Measurements from ENCODE around the gene CYBA.

CYBA gene

GRCh38 chr16:88642881-88643643, 7.8 kb downstream of the CYBA start:
- no peak for DNase-seq

GRCh38 chr16:88640498-88641247, 10.2 kb downstream of the CYBA start:
- no peak for DNase-seq

- DNase-seq = no peak
Measured at GRCh38 chr16:88640039-88640495, 10.8 kb downstream of the CYBA start.

- DNase-seq = peak; percentile 16
Measured at GRCh38 chr16:88639231-88640038, 11.4 kb downstream of the CYBA start.

GRCh38 chr16:88638323-88639230, 12.3 kb downstream of the CYBA start, which contains the start of gene IL17C:
Gene IL17C (plus strand): TSS chr16:88638572. CDS start chr16:88638642, 70 bp downstream.
- DNase-seq = no peak

GRCh38 chr16:88636488-88637265, 14.2 kb downstream of the CYBA start:
- DNase-seq = no peak

- DNase-seq = no peak
Measured at GRCh38 chr16:88635671-88636319, 15.1 kb downstream of the CYBA start.

GRCh38 chr16:88634994-88635670, 15.7 kb downstream of the CYBA start:
- DNase-seq = no peak

GRCh38 chr16:88634141-88634993, 16.5 kb downstream of the CYBA start:
- no peak for DNase-seq

- peak; percentile 31 for DNase-seq
Measured at GRCh38 chr16:88633684-88634140, 17.1 kb downstream of the CYBA start.

- no peak for DNase-seq
Measured at GRCh38 chr16:88632587-88632930, 18.3 kb downstream of the CYBA start.

GRCh38 chr16:88631920-88632586, 18.8 kb downstream of the CYBA start:
- DNase-seq = no peak

- no peak for DNase-seq
Measured at GRCh38 chr16:88631384-88631783, 19.5 kb downstream of the CYBA start.

GRCh38 chr16:88630941-88631340, 19.9 kb downstream of the CYBA start:
- DNase-seq = no peak

- DNase-seq = no peak
Measured at GRCh38 chr16:88630433-88630832, 20.4 kb downstream of the CYBA start.

- no peak for DNase-seq
Measured at GRCh38 chr16:88629835-88630234, 21.0 kb downstream of the CYBA start.

GRCh38 chr16:88628512-88628974, 22.3 kb downstream of the CYBA start:
- DNase-seq = peak; percentile 79
